Gastroesophageal sphincter (tissue), 4 donors: ENCODE data around the gene CARS1. TPM values are rescaled to one million over a fixed set of nuclear protein-coding genes. Genes with fewer than 3 reads are reported as not detected.

Experiments
- ATAC-seq: fragments of 150-250 bp; one replicate; pipeline ENCODE4 v1.9.1; 2016; ENCODE audit warnings: mild to moderate bottlenecking, moderate library complexity
- H3K27ac ChIP-seq, 4 donors: fragments of 200-600 bp; sonication (generic) in 3 of 4; 1 replicate in 3 of 4; 2 replicates in 1 of 4; pipeline ENCODE4 v1.5.1; 2016 to 2019
- H3K27me3 ChIP-seq: fragments of 200-600 bp; sonication (generic); one replicate; pipeline ENCODE4 v1.5.1; 2019
- H3K36me3 ChIP-seq, 2 donors: fragments of 200-600 bp; sonication (generic); one replicate each; pipeline ENCODE4 v1.5.1; 2019; ENCODE audit warnings: control low read depth in 1 of 2
- H3K4me1 ChIP-seq, 3 donors: fragments of 200-600 bp; sonication (generic); 1 replicate in 2 of 3; 2 replicates in 1 of 3; pipeline ENCODE4 v1.5.1; 2016 to 2019; ENCODE audit warnings: control low read depth in 2 of 3
- H3K4me3 ChIP-seq, 2 donors: fragments of 200-600 bp; sonication (generic); one replicate each; pipeline ENCODE4 v1.5.1; 2019; ENCODE audit warnings: mild to moderate bottlenecking in 1 of 2, moderate library complexity in 1 of 2
- H3K9me3 ChIP-seq, 3 donors: fragments of 200-600 bp; sonication (generic); one replicate each; pipeline ENCODE4 v1.5.1; 2017 to 2019; ENCODE audit warnings: control low read depth in 2 of 3
- CTCF ChIP-seq, 4 experiments: fragments of 200-600 bp in 2 of 4; fragments of 450-650 bp in 2 of 4; sonication (generic) in 1 of 4; IDR thresholded peaks; one replicate each; pipeline ENCODE4 v1.5.1; 2017 to 2019; ENCODE audit warnings: antibody characterized with exemption in 4 of 4, mild to moderate bottlenecking in 2 of 4, moderate library complexity in 2 of 4
- EP300 ChIP-seq: sonication (generic); formaldehyde crosslinking; IDR thresholded peaks from one replicate; pipeline ENCODE4 v1.6.1; 2017; ENCODE audit warnings: antibody characterized with exemption, mild to moderate bottlenecking
- POLR2A ChIP-seq, 2 donors: fragments of 450-650 bp; IDR thresholded peaks; one replicate each; pipeline ENCODE4 v1.6.1; 2017; ENCODE audit warnings: antibody characterized with exemption in 2 of 2, mild to moderate bottlenecking in 2 of 2, moderate library complexity in 1 of 2
- POLR2AphosphoS5 ChIP-seq: sonication (generic); formaldehyde crosslinking; IDR thresholded peaks from one replicate; pipeline ENCODE4 v1.6.1; 2017; ENCODE audit warnings: antibody characterized with exemption
- WGBS, 2 donors: methylation state at CpG; one replicate each; pipeline ENCODE4 v1.1.5; 2018; ENCODE audit warnings: low coverage in 1 of 2; 5-methylcytosine and 5-hydroxymethylcytosine counted together
- total RNA-seq, 4 donors: library from RNA; depleted of rRNA; stranded (reverse); fragments of >200 nt; gene quantifications; one replicate each; pipeline ENCODE4 v1.1.0, GENCODE V29; 2016

The CARS1 gene
- total RNA-seq, 4 donors from 2014 or later: 29.1 to 41.5 (median 31.2) TPM

GRCh38 chr11:2991452-2992233, 65.6 kb downstream of the CARS1 start:
- Histone ChIP-seq H3K9me3 (no peaks in the 10 kb centered on the region), H3K27me3 (no peaks in the 10 kb centered on the region), H3K27ac (peak overlapping the region; percentile 78 to 98 (median 96)), H3K36me3 (no peaks in the 10 kb centered on the region), H3K4me3 (peak overlapping the region; percentile 79 to 81), H3K4me1 (peaks cover 0 to 57% (median 28%) of the 10 kb centered on the region in 3 donors)
- ATAC-seq: peak; percentile 91
- 0% methylated on average over 7 to 9 of the region's 79 CpGs for WGBS, 2 donors
- TF ChIP-seq POLR2A (IDR thresholded peaks at IDR 0.05) (no peak), EP300 (no peak), POLR2AphosphoS5 (no peak)

- H3K4me3 ChIP-seq: peak overlapping the region; percentile 79 to 81
- no peaks in the 10 kb centered on the region for H3K36me3 ChIP-seq
- peaks cover 0 to 63% (median 28%) of the 10 kb centered on the region in 3 donors for H3K4me1 ChIP-seq
- no peaks in the 10 kb centered on the region for H3K27me3 ChIP-seq
- H3K9me3 ChIP-seq: no peaks in the 10 kb centered on the region
- TF ChIP-seq POLR2A (IDR thresholded peaks at IDR 0.05) (no peak), CTCF (IDR thresholded peaks at IDR 0.05) (no peak), EP300 (no peak), POLR2AphosphoS5 (no peak)
- 4% methylated on average over 16 to 17 of the region's 17 CpGs for WGBS, 2 donors
- ATAC-seq: no peak
- peak overlapping the region; percentile 78 to 98 (median 96) for H3K27ac ChIP-seq
Measured at GRCh38 chr11:2990617-2991451, 66.4 kb downstream of the CARS1 start.

GRCh38 chr11:2989551-2989950, 67.7 kb downstream of the CARS1 start:
- TF ChIP-seq POLR2A (IDR thresholded peaks at IDR 0.05): no peak
- TF ChIP-seq EP300: no peak
- TF ChIP-seq POLR2AphosphoS5: no peak
- TF ChIP-seq CTCF (IDR thresholded peaks at IDR 0.05): no peak
- WGBS, 2 donors: 20 to 35% methylated on average over 3 of the region's 3 CpGs
- no peaks in the 10 kb centered on the region for H3K36me3 ChIP-seq
- H3K4me3 ChIP-seq: peak overlapping the region in 1 of 2 donors; percentile 81
- no peaks in the 10 kb centered on the region for H3K9me3 ChIP-seq
- H3K27ac ChIP-seq: peak overlapping the region in 2 of 4 donors; percentile 27 to 95
- ATAC-seq: no peak
- H3K4me1 ChIP-seq: peaks cover 0 to 76% (median 28%) of the 10 kb centered on the region in 3 donors
- H3K27me3 ChIP-seq: no peaks in the 10 kb centered on the region

GRCh38 chr11:2989006-2989405, 68.2 kb downstream of the CARS1 start:
- Histone ChIP-seq H3K36me3 (no peaks in the 10 kb centered on the region), H3K4me3 (peak overlapping the region in 1 of 2 donors; percentile 10), H3K9me3 (no peaks in the 10 kb centered on the region), H3K27me3 (no peaks in the 10 kb centered on the region), H3K27ac (peak overlapping the region in 2 of 4 donors; percentile 27 to 95), H3K4me1 (peaks cover 0 to 80% (median 28%) of the 10 kb centered on the region in 3 donors)
- 18 to 37% methylated on average over 4 of the region's 4 CpGs for WGBS, 2 donors
- TF ChIP-seq POLR2A (IDR thresholded peaks at IDR 0.05): no peak
- TF ChIP-seq EP300: no peak
- TF ChIP-seq CTCF (IDR thresholded peaks at IDR 0.05): no peak
- no peak for TF ChIP-seq POLR2AphosphoS5
- ATAC-seq: no peak
